DOHH2 (cell line): Measurements from ENCODE around the gene DLST.

Experiments used
- H3F3A ChIP-seq: fragments of 200-600 bp; sonication (generic), shearing (Covaris generic); 2 replicates; pipeline ENCODE4 v1.6.0; 2016; ENCODE audit warnings: antibody characterized with exemption, mild to moderate bottlenecking; ENCODE audit not compliant: control insufficient read depth, insufficient read depth
- H3K27ac ChIP-seq: fragments of 200-600 bp; sonication (generic); 2 replicates; pipeline ENCODE4 v1.5.1; 2014; ENCODE audit warnings: low read depth, mild to moderate bottlenecking, low read length, moderate library complexity
- H3K27me3 ChIP-seq: fragments of 200-600 bp; sonication (generic); 2 replicates; pipeline ENCODE4 v1.6.1; 2014; ENCODE audit warnings: mild to moderate bottlenecking, low read length, mixed read lengths; ENCODE audit not compliant: control insufficient read depth
- H3K36me3 ChIP-seq: fragments of 200-600 bp; sonication (generic); 2 replicates; pipeline ENCODE4 v1.6.1; 2014; ENCODE audit warnings: mild to moderate bottlenecking, low read length, moderate library complexity, mixed read lengths; ENCODE audit not compliant: control insufficient read depth
- H3K4me1 ChIP-seq: fragments of 200-600 bp; sonication (generic); 2 replicates; pipeline ENCODE4 v1.6.1; 2014; ENCODE audit warnings: mild to moderate bottlenecking, low read length, mixed read lengths; ENCODE audit not compliant: control insufficient read depth
- H3K4me2 ChIP-seq: fragments of 200-600 bp; sonication (generic); 2 replicates; pipeline ENCODE4 v1.6.0; 2014; ENCODE audit warnings: mild to moderate bottlenecking, low read length, moderate library complexity
- H3K4me3 ChIP-seq: fragments of 200-600 bp; sonication (generic); 2 replicates; pipeline ENCODE4 v1.5.1; 2014; ENCODE audit warnings: mild to moderate bottlenecking, low read length, mixed read lengths
- H3K79me2 ChIP-seq: fragments of 200-600 bp; sonication (generic); 2 replicates; pipeline ENCODE4 v1.6.1; 2014; ENCODE audit warnings: mild to moderate bottlenecking, low read length, mixed read lengths; ENCODE audit not compliant: control insufficient read depth
- H3K9me2 ChIP-seq: fragments of 200-600 bp; sonication (generic); replicated peaks from 2 replicates; pipeline ENCODE4 v1.6.1; 2014; ENCODE audit warnings: mild to moderate bottlenecking, low read length, mixed read lengths; ENCODE audit not compliant: control insufficient read depth
- H3K9me3 ChIP-seq: fragments of 200-600 bp; sonication (generic); 2 replicates; pipeline ENCODE4 v1.6.1; 2014; ENCODE audit warnings: antibody characterized with exemption, low read length, mixed read lengths; ENCODE audit not compliant: control insufficient read depth, insufficient read depth
- H4K20me1 ChIP-seq: fragments of 200-600 bp; sonication (generic); 2 replicates; pipeline ENCODE4 v1.6.0; 2014; ENCODE audit warnings: low read depth, mild to moderate bottlenecking, antibody characterized with exemption, low read length, moderate library complexity; ENCODE audit not compliant: control insufficient read depth, insufficient read depth
- EZH2phosphoT487 ChIP-seq: fragments of 200-600 bp; sonication (generic); IDR thresholded peaks from 2 replicates; pipeline ENCODE4 v1.6.1; 2017; ENCODE audit warnings: borderline replicate concordance, mild to moderate bottlenecking, antibody characterized with exemption, low read length, moderate library complexity, mixed read lengths
- TF ChIP-seq, protein P1 (sequence below): fragments of 200-600 bp; sonication (generic); IDR thresholded peaks from one replicate; pipeline ENCODE4 v1.5.1; 2014; ENCODE audit warnings: antibody characterized with exemption, mild to moderate bottlenecking, low read depth, low read length; ENCODE audit not compliant: poor library complexity, severe bottlenecking

DLST gene

DNA sequence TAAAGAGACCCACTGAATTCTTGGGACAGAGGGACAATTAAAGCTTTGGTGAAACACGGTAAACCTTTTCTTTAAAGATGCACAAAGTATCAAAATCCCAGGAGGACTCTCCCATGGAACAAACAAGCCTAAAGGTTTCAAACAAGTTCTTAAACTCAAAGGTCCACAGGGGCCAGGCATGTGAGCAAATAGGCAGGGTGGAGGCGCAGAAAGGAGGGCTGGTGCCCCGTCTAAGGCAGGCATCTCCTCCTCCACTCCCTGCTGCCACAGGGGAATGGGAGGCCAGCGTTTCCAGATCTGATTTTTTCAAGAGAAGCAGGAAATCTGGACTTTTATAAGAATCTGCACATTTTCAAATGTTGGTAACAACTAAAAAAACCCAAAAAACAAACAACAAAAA, 33.7 kb downstream of the DLST start:
- Histone ChIP-seq H3K27ac (no peak overlapping the region), H3K9me2 (no peaks in the 10 kb centered on the region), H3K79me2 (no peaks in the 10 kb centered on the region), H4K20me1 (no peaks in the 10 kb centered on the region), H3K4me1 (peaks cover 3% of the 10 kb centered on the region; the same call in 1 of the 2 replicates), H3K9me3 (no peaks in the 10 kb centered on the region), H3K36me3 (no peaks in the 10 kb centered on the region), H3K4me2 (no peak overlapping the region), H3K27me3 (no peaks in the 10 kb centered on the region), H3K4me3 (no peak overlapping the region), H3F3A (no peaks in the 10 kb centered on the region)
- TF ChIP-seq, protein P1, sequence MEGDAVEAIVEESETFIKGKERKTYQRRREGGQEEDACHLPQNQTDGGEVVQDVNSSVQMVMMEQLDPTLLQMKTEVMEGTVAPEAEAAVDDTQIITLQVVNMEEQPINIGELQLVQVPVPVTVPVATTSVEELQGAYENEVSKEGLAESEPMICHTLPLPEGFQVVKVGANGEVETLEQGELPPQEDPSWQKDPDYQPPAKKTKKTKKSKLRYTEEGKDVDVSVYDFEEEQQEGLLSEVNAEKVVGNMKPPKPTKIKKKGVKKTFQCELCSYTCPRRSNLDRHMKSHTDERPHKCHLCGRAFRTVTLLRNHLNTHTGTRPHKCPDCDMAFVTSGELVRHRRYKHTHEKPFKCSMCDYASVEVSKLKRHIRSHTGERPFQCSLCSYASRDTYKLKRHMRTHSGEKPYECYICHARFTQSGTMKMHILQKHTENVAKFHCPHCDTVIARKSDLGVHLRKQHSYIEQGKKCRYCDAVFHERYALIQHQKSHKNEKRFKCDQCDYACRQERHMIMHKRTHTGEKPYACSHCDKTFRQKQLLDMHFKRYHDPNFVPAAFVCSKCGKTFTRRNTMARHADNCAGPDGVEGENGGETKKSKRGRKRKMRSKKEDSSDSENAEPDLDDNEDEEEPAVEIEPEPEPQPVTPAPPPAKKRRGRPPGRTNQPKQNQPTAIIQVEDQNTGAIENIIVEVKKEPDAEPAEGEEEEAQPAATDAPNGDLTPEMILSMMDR = no peak
- TF ChIP-seq EZH2phosphoT487 = no peak

DNA sequence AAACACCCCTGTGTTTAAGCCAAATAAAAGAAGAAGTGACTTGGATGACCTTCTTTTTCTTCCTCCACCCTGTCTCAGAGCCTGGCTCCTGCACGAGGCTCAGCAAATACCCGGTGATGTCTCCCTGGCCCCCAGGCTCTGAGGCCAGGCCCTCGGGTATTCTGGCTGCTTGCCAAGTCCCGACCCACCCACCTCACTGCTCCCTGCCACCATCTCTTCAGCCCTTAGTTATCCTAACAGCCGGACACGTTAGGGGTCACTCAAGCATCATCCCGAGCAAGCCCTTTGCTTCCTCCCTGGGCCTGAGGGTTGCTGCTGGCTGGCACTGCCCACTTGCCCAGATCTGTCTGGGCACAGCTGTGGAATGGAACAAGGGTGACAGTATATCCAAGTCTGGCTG, 34.1 kb downstream of the DLST start:
- no peak for TF ChIP-seq EZH2phosphoT487
- TF ChIP-seq, protein P1 = no peak
- Histone ChIP-seq H3K4me3 (no peak overlapping the region), H3K4me2 (no peak overlapping the region), H3K4me1 (no peaks in the 10 kb centered on the region), H3F3A (no peaks in the 10 kb centered on the region), H3K27me3 (no peaks in the 10 kb centered on the region), H3K79me2 (no peaks in the 10 kb centered on the region), H3K36me3 (no peaks in the 10 kb centered on the region), H3K27ac (no peak overlapping the region), H4K20me1 (no peaks in the 10 kb centered on the region), H3K9me2 (no peaks in the 10 kb centered on the region), H3K9me3 (no peaks in the 10 kb centered on the region)

DNA sequence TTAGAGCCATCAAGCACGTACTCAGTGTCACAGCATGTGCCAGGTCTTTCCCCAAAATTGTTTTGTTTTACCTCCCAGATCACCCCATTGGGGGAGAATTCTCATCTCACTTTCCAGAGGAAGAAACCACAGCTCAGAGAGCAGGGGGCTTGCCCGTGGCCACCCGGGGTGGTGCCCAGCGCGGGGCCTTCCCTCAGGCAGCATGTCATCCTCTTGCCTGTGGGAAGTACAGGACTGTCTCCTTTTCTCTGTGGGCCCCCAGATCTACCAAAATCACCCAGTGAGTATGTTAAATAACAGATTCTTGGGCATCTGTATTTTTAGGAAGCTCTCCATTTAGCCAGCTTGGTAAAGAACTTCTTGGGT, 35.4 kb downstream of the DLST start:
- Histone ChIP-seq H3K4me2 (no peak overlapping the region), H4K20me1 (no peaks in the 10 kb centered on the region), H3K4me3 (no peak overlapping the region), H3K9me2 (no peaks in the 10 kb centered on the region), H3K36me3 (no peaks in the 10 kb centered on the region), H3K9me3 (no peaks in the 10 kb centered on the region), H3K27me3 (no peaks in the 10 kb centered on the region), H3K79me2 (no peaks in the 10 kb centered on the region), H3K27ac (no peak overlapping the region), H3K4me1 (no peaks in the 10 kb centered on the region), H3F3A (no peaks in the 10 kb centered on the region)
- TF ChIP-seq, protein P1 = no peak
- TF ChIP-seq EZH2phosphoT487 = no peak

DNA sequence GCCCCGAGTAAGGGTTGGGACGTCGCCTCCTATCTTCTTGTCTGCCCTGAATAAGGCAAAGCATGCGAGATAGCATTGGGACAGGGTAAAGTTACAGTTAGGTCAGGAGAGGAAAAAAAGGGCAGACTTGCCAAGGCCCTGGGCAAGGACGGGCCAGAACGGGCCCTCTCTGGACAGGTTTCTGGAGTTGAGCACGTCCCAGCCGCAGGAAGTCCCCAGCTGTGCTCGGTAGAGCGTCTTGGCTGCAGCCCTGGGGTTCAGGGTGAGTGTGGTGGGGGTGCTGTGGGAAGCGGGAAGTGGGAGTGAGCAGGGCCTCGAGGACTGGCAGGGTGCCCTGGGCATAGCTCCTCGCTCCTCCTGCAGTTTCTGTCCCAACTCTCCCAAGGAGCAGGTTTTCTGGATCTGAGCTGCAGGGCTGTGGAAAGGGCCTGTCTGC, 35.9 kb downstream of the DLST start:
- no peaks in the 10 kb centered on the region for H3K9me3 ChIP-seq
- H3K79me2 ChIP-seq = no peaks in the 10 kb centered on the region
- no peaks in the 10 kb centered on the region for H3K27me3 ChIP-seq
- no peak overlapping the region for H3K4me3 ChIP-seq
- TF ChIP-seq EZH2phosphoT487 = no peak
- TF ChIP-seq, protein P1 = no peak
- H3K4me1 ChIP-seq = peaks cover 5% of the 10 kb centered on the region
- H3K27ac ChIP-seq = no peak overlapping the region
- no peak overlapping the region for H3K4me2 ChIP-seq
- no peaks in the 10 kb centered on the region for H4K20me1 ChIP-seq
- H3K9me2 ChIP-seq = no peaks in the 10 kb centered on the region
- H3F3A ChIP-seq = no peaks in the 10 kb centered on the region
- no peaks in the 10 kb centered on the region for H3K36me3 ChIP-seq
